GM18508 (cell line): ENCODE data around the gene MBOAT1.
"Not testable (repeated sequence)": the region's sequence is repeated elsewhere in the genome, so short reads cannot be mapped to it uniquely, and the experiment has no call there.

Experiments used
- ATAC-seq: cut with Tn5 transposase; IDR thresholded peaks from one replicate; pipeline ENCODE4 v1.9.1; 2021; ENCODE audit warnings: moderate number of reproducible peaks; ENCODE audit not compliant: insufficient read depth, unreplicated experiment

Gene MBOAT1

GRCh38 chr6:20204512-20204894 is 7.8 kb downstream of the MBOAT1 start:
- ATAC-seq, result no peak

DNA sequence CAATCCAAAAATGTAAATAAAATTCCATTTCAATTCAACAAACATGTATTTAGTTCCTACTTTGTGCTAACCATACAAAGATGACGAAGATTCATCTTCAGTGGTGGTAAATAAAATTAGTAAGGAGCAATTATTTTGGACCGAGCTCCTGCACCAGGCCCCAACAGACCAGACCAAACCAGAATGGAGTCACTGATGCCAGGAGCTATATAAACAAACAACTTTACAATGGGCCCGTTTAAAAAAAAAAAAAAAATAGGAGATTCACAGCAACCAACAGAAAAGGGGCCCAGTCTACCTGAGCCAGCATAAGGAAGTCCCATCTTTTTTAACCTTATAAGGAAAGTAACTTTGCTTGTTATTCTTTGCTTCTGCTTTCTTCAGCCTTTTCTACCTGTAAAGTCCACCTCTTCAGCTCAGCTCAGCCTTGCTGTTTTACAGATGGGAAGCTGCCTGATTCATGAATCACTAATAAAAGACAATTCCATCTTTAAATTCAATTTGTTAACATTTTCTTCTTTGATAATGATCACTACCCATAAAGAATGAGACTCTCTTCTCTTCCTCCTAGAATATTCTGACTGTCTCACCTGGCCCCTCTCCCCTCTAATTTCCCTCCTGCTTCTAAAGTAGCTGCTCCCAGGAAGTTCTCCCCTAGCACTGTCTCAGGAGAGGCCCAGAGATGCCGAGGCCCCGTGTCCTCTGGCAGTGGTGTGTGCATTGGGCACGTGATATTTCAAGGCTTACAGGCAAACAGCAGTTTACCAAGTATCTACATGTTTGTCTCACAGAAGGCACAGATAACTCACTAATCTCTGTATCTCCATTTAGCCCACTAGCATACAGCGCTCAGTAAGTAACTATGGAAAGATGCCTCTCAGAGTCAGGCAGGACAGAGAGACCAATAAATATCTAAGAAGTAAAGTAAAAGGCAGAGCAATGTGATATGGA is 8.4 kb downstream of the MBOAT1 start:
- no peak for ATAC-seq

GRCh38 chr6:20202699-20203302 is 9.5 kb downstream of the MBOAT1 start:
- ATAC-seq, result no peak

- peak; percentile 24 for ATAC-seq
Observed at GRCh38 chr6:20202324-20202658, 10.0 kb downstream of the MBOAT1 start.

GRCh38 chr6:20200761-20201630 is 11.3 kb downstream of the MBOAT1 start:
- no peak for ATAC-seq

GRCh38 chr6:20198775-20199174 is 13.5 kb downstream of the MBOAT1 start:
- no peak for ATAC-seq

DNA sequence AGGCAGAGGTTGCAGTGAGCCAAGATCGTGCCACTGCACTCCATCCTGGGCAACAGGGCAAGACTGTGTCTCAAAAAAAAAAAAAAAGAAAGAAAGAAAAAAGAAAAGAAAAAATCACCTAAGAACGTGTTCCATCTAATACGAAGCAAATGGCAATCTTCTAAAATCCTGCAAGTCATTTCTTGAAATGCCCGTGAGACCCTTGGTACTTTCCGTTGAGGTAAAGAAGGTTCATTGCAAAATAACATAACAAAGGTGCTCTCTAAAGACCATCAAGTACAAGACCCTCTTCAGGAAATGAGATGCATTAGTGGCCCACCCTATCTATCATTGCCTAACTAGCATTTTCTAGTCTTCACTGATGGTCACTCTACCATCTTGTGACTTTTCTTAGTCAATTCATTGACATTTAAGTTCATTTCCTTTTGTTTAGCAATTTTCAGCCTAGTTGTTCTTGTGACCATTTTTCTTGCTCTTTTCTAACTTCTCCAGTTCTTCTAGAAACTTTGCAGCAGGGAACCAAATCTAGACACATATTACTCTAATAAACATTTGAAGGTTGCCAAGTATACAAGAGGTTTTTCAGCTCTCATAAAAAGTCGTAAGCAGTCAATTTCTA is 14.0 kb downstream of the MBOAT1 start:
- no peak for ATAC-seq

DNA sequence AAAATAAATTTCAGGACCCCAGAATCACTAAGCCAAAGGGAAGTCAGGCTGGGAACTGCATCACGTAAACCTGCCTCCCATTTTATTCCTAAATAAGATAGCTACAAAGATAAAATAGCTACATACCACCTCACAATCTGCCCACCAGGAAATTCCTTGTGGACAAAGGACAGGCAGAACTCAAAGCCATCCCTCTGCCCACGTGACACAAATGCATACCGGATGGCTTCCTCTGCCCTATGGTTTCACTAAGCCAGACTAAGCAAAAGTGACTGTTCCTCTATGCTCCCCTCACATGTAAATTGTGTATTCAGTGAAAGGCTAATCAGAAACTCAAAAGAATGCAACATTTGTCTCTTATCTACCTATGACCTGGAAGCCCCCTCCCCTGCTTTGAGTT is 15.0 kb downstream of the MBOAT1 start:
- ATAC-seq, result no peak

- ATAC-seq, result no peak
Observed at GRCh38 chr6:20192625-20193024, 19.6 kb downstream of the MBOAT1 start.

DNA sequence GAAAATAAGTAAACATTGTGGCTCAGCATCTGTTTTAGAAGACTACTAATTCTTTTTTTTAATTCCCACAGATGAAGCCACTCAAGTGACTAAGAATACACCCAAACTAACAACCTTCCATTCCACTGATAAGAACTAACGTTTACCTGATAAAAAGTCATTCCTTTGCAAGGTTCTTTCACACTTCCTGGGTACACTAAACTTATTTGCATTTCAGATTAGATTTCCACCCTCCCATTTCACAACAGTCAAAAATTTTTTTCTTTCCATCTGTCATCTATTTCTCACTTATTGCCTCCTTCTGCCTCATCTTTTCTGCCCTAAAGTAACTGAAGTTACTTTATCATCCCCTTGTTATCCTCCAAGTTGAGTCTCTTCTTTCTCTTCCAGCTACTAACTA is 20.3 kb downstream of the MBOAT1 start:
- ATAC-seq, result no peak

DNA sequence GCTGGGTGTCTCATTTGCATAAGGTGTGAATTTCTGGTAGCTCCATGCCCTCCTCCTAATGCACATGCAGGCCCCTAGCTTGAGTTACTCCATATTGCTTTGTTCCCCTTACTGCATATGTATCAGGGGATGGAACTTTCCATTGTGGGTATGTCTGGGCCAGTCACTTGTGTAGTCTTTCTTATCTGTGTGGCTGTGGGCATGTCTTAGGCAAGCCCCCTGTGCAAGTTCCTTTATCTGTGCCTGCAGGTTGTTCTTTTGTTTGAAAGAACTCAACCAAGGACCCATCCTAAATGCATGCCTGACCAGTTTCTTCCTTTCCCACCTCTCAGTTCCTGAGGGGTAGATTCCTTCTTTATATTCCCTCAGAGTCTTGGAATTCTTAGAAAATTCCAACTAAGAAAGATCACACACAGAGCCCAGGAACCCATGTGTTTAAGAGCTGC is 23.6 kb downstream of the MBOAT1 start:
- ATAC-seq, result no peak

GRCh38 chr6:20186981-20187380 is 25.3 kb downstream of the MBOAT1 start:
- ATAC-seq, result no peak

GRCh38 chr6:20183706-20184105 is 28.6 kb downstream of the MBOAT1 start:
- no peak for ATAC-seq

DNA sequence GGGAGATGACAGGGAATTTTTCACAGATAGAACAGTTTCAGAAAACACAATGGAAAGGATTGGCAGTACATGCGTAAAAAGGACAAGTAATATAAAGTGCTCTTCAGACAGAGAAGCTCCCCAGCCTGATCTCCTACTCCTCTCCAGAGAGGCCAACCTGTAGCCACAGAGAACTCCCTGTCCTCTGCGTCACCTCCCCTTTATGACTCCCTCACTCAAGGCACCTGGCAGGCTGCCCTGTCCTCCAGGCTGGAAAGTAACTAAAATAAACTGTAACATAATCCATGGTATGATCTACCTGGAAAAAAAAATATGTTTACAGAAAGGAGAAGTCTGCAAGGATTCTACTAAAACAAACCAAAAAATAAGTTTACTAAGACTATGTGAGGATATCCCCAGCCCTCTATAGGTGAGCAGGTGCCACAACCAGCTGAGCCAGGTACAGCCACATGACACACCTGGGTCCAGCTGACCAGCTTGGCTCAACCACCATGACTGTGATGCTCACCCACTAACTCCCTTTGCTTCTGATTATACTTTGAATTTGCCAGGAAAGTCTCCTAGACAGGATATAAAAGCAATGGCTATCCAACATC is 29.2 kb downstream of the MBOAT1 start:
- ATAC-seq, result no peak

DNA sequence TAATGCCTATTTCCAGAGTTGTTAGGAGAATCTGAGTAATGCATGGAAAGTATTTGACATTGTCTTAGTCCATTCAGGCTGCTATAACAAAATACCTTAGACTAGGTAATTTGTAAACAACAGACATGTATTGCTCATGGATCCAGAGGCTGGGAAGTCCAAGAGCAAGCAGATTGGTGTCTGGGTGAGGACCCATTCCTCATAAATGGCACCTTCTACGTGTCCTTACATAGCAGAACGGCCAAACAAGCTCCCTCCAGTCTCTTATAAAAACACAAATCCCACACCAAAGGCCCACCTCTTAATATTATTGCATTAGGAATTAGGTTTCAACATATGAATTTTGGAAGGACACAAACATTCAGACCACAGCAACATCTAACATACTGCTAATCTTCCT is 30.2 kb downstream of the MBOAT1 start:
- ATAC-seq, result no peak

DNA sequence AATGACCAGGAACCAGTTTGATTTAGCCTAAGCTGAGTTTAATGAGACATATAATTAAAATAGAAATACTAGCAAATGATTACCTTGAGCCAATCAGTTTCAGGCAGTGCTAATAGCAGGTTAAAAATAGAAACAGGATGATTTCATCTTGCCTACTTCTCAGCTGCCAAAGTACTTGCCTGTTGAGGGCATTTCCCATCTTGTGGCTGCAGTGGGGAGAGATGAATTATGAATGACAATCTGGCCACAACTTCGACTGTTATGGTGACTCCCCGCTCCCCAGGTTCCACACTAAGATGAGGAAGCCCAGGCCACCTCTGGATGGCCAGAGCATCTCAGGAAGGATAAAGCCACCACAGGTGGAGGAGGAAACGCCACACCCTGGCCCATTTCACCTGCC is 31.3 kb downstream of the MBOAT1 start:
- peak; percentile 78 for ATAC-seq

- not testable (repeated sequence) for ATAC-seq
Observed at GRCh38 chr6:20179287-20180045, 32.8 kb downstream of the MBOAT1 start.

DNA sequence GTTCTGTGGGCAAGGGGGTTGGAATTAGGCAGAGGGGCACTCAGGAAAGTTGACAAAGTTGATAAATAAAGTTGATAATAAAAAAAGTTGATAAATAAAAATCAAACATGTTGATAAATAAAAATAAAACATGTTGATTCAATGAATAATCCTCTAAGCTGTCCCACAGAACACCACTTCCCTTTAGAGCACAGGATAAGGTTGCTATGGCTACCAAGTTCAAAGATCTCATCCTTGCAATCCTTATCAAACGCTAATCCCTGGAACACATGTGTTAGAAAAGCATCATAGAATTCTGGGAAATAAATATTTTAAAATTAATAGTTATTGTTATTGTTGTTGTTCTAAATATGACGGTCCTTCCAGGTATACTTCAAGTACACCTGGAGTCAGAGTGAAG is 33.9 kb downstream of the MBOAT1 start:
- ATAC-seq, result no peak

DNA sequence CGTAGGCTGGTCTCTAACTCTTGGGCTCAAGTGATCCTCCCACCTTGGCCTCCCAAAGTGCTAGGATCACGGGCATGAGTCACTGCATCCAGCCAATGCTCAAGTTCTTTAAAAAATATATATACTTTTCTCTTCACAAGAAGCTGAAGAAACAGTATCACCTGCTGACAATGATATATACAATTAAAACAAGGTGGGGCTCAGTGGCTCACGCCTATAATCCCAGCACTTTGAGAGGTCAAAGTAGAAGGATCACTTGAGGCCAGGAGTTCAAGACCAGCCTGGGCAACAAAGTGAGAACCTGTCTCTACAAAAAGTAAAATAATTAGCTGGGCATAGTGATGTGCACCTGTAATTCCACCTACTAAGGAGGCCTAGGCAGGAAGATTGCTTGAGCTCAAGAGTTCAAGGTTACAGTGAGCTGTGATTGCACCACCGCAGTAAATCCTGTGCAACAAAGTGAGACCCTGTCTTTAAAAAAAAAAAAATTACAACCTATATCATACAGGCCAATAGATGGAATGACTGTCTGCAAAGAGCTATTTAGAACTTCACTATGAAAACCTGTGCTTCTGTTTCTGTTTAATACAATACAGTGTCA is 36.4 kb downstream of the MBOAT1 start:
- no peak for ATAC-seq
